GM11168 (cell line): ENCODE measurements around the gene STK26.

Source experiments
- in situ Hi-C: fragments of 300-500 bp; cut with MboI; formaldehyde crosslinking; loops from one replicate; pipeline ENCODE4 v1.12.0; 2022; ENCODE audit warnings: low sequenced_read_pairs; ENCODE audit not compliant: unreplicated experiment

Gene STK26

DNA sequence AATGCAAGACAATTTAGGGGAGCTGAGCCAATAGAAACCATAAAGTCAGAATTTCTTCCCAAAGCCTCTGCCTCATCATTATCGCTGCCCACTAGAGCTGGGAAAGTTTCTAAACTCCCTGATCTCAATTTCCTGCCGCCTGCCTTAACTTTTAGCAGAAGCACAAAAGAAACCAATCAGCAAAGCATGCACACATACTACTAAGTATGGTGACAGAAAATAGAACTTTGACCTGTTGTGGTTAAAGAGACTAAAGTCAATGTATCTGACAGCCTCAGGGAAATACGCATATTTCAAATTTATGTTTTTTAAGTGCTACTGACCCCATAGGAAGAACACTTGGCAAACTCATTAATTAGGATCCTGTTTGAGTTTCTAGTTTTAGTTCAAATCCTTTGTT lies 10.1 kb downstream of the STK26 start:
- in situ Hi-C loops = no loop called here

DNA sequence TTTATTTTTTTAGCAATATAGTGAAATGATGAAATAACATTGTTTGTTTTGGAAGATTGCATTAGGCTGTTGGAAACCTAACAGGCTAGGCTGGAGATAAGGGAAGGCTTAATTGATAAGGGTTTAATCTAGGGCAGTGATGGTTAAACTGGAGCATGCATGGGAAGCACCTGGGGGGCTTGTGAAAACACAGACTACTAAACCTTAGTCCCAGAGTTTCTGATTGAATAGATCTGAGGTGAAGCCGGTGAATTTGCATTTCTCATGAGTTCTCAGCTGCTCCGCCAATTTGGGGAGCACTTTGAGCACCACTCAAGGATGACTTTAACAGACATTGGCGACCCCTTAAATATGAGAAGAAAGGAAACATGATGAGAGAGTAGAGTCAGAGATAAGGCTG lies 11.5 kb downstream of the STK26 start:
- in situ Hi-C loops = no loop called here

DNA sequence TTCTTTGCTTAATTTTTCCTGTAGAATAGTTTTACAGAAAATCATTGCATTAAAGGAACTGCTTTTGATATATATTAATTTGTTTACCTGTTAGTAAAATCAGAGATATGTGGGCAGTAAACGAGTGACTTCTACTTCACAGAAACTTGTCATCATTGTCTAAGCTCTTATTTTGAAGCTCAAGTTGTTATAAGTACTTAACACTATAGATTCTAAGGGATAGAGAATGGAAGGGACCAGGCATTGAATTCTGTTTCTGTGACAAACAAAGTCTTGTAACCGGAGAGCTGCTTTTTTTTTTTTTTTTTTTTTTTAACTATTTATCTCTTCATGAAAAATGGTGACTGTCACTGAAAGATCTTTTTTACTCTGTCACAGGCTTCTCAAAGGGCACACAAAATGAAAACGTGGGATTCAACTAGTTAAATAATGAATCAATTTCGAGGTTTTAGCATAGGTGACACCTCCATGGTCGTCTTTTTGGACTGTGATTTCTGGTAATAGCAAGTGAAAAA lies 14.4 kb downstream of the STK26 start:
- in situ Hi-C loops = no loop called here

DNA sequence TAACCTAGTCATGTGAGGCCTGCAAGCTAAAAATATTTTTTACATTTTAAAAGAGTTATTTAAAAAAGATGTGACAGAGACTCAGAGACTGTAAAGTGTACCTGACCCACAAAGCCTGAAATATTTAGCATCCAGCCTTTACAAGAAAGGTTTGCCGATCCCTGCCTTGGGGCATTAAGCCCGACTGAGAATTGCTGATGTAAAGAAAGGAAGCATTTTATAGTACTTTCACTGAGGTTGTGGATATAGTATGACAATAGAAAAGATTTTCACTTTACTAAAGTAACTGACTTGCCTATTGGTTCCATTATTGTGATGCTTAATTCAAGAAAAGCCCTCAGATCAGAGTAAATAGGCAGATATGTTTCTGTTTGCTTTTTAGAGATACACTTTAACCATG lies 17.0 kb downstream of the STK26 start:
- in situ Hi-C loops = no loop called here

GRCh38 chrX:132041015-132041414 lies 17.9 kb downstream of the STK26 start:
- in situ Hi-C loops = no loop called here

- in situ Hi-C loops = no loop called here
These were observed 20.9 kb downstream of the STK26 start for GRCh38 chrX:132043977-132044376.

DNA sequence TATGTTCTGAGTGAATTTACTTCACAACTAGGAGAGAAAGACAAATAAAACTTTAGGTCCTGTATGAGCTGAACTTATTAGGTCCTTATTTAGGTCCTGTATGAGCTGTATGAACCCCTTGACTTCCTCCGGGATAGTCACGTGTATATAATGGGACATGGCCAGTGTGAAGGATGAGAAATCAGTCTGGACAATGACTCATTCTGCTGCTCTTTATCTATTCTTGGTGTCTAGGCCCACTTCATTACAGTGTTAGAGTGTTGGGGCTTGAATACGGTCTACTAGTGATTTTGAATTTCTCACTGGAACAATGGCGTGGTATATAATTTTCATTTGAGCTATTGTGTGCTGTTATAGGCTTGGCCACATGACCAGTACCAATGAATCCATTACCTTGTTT lies 21.9 kb downstream of the STK26 start:
- in situ Hi-C loops = no loop called here

GRCh38 chrX:132045456-132045855 lies 22.4 kb downstream of the STK26 start:
- in situ Hi-C loops = no loop called here

DNA sequence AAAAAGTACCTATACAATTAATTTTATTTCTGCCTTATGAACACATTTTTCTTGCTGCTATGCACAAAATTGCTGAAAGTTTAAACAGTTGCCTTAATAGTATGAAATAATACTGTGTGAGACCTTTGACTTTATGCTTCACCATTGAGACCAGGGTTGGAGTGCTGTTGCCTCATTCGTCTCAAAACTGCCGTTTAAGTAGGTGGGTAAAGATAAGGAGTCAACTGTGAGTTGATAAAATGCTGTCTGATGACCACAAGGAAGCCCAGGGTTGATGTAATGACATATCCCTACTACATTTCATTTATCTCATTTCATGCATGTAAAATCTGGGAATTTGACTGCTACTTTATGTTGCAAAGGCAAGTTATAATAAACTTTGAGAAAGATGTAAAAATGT lies 23.4 kb downstream of the STK26 start:
- in situ Hi-C loops = no loop called here

GRCh38 chrX:132051778-132052177 lies 28.7 kb downstream of the STK26 start:
- in situ Hi-C loops = loop anchor here (25.0 kb wide), 1 partner anchor 214 kb away; no protein-coding TSS in a partner anchor

DNA sequence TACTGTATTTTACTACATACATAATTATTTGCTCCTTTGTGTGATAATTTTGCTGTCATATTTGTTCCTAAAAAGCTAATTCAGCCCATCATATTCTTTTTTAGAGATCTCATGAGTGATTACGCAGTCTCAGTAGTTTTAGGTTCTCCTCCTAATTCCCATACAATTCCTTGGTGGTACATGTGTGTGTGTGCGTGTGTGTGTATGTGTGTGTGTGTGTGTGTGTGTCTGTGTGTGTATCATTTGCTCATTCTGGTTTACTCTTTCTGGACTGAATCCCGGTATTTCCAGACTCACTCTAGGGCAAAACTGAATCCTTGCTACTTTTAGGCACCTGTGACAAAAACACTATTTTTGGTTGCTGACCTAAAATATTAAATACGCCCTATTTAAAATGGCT lies 34.9 kb downstream of the STK26 start:
- in situ Hi-C loops = loop anchor here (25.0 kb wide), 1 partner anchor 221 kb away; no protein-coding TSS in a partner anchor

- in situ Hi-C loops = loop anchor here (25.0 kb wide), 1 partner anchor 222 kb away; no protein-coding TSS in a partner anchor
These were observed 35.9 kb downstream of the STK26 start for GRCh38 chrX:132058975-132059374.

- in situ Hi-C loops = loop anchor here (25.0 kb wide), 1 partner anchor 223 kb away; no protein-coding TSS in a partner anchor
These were observed 37.0 kb downstream of the STK26 start for GRCh38 chrX:132059973-132060540.

DNA sequence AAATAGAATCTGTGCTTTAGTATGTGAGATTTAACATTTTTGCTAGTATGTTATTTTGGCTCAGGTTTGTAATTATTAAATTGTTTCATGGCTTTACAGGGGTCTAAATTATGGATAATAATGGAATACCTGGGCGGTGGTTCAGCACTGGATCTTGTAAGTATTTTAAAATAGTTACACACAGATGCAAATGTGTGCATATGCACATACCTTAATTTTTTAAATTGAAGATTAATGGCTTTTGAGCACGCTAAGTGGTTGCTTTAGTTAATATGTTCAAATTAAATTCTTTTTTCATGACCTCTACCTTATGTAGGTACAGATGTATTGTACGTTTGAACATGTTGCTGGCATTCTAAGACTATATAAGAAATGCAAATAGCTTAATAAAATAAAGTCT lies 40.2 kb downstream of the STK26 start:
- in situ Hi-C loops = loop anchor here (25.0 kb wide), 1 partner anchor 226 kb away; no protein-coding TSS in a partner anchor

DNA sequence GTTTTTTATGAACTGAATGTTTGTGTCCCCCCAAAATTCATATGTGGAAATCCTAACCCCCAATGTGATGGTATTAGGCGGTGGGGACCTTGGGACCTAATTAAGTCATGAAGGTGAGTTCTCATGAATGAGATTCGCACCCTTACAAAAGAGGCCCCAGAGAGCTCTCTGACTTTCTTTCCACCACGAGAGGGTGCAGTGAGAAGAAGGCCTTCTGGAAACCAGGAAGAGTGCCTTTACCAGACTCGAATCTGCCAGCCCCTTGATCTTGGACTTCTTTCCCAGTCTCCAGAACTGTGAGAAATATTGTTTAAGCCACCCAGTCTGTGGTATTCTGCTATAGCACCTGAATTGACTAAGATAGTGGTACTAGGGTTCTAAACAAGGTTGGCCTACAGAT lies 40.8 kb downstream of the STK26 start:
- in situ Hi-C loops = loop anchor here (25.0 kb wide), 1 partner anchor 227 kb away; no protein-coding TSS in a partner anchor

GRCh38 chrX:132068405-132068804 lies 45.3 kb downstream of the STK26 start:
- in situ Hi-C loops = loop anchor here (25.0 kb wide), 1 partner anchor 231 kb away; no protein-coding TSS in a partner anchor

DNA sequence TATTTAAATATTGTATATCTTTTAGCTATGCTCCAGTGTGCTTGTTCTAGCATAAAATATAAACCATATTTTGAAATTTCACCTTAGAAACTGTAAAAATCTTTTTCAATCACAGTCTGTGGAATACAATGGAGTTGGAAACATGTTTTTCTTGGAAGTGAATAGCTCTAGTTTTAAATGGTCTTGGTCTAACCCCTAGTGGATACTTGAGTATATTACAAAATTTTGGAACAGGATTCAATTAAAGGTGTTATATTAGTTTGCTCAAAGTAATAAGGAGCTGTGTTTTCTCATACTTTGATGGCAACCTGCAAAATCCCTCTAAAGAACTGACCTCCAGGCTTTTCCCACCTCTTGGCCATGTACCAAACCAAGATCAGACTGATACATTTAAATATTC lies 48.2 kb downstream of the STK26 start:
- in situ Hi-C loops = loop anchor here (25.0 kb wide), 1 partner anchor 234 kb away; no protein-coding TSS in a partner anchor

DNA sequence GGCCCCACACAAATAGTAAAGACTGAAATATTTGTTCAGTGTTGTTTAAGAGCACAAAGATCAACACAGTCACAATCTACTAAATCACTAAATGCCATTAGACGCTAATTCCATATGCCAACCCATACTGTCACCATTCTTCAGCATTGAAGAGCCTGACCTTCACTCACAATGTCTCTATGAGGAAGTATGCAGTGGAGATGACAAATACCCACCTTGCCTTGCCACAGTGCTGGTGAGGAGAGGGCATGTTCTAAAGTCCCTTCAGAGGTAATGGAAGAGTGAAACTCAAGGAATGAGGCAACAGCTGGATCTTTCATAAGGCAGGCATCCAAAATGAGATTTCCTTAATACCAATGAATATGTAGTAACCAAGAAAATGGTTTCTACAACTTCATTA lies 54.3 kb downstream of the STK26 start:
- in situ Hi-C loops = loop anchor here (25.0 kb wide), 2 partner anchors 135 to 535 kb away; partner anchors contain the start of gene RAP2C

DNA sequence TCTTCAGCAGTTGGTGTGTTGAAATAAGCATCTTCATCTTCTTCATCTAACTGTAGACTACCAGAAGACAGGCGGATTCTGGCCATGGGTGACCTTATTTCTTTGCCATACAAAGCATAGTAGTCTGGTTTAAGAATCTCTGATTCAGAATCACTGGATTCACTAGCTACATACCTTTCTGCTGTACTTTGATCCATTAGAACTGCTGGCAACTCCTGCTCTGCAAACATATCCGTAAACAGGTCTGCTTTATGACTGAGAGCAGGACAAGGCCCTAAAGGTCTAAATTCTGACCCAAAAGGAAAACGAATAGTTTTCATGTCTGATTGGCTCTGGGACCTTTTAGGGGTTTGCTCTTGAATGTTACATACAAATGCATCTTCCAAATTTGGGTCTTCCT lies 54.8 kb downstream of the STK26 start:
- in situ Hi-C loops = loop anchor here (25.0 kb wide), 2 partner anchors 134 to 534 kb away; partner anchors contain the start of gene RAP2C

DNA sequence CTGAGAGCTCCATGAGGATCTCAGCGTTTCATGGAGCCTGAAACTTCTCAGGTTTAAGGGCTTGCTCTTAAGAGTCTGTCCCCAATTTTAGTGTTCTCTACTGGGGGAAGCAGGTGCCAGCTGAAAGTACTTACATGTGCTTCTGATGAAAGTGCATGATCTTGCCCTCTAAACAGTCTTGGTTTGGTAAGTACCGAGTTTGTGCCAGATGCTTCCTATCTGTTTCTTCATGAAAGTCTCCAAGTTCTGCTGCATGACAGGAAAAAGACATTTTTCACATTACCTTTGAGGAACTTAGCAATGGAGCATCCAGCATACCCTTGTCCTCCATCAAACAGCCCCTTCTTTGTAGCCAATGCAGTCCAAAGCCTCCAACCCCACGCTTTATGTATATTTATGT lies 62.7 kb downstream of the STK26 start:
- in situ Hi-C loops = loop anchor here (25.0 kb wide), 2 partner anchors 127 to 527 kb away; partner anchors contain the start of gene RAP2C

DNA sequence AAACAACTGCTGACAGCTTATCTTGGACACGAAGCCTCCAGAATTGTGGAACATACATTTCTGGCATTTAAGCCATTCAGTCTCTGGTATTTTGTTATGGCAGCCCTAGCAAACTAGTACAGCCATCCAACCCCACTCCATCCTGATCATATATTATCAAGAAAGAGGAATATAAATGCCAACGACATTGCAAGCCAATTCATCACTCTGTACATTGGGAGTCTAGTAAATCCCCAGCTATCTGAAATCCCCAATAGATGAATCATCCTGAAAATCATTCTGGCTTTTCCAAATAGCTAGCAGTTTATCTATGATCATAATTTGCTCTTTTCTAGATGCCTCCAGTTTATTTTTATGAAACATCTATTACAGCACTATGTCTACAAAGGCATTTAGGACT lies 63.6 kb downstream of the STK26 start:
- in situ Hi-C loops = loop anchor here (25.0 kb wide), 2 partner anchors 126 to 526 kb away; partner anchors contain the start of gene RAP2C

- in situ Hi-C loops = loop anchor here (25.0 kb wide), 2 partner anchors 123 to 523 kb away; partner anchors contain the start of gene RAP2C
These were observed 65.8 kb downstream of the STK26 start for GRCh38 chrX:132088864-132089263.
